ENCODE data around the gene SEPTIN12. TPM values are rescaled to one million over a fixed set of nuclear protein-coding genes. Genes with fewer than 3 reads are reported as not detected.
"Not testable (repeated sequence)": the region's sequence is repeated elsewhere in the genome, so short reads cannot be mapped to it uniquely, and the experiment has no call there.

SEPTIN12 gene
- polyA plus RNA-seq, 10 donors, result 9.8 TPM; not detected in 9

DNA sequence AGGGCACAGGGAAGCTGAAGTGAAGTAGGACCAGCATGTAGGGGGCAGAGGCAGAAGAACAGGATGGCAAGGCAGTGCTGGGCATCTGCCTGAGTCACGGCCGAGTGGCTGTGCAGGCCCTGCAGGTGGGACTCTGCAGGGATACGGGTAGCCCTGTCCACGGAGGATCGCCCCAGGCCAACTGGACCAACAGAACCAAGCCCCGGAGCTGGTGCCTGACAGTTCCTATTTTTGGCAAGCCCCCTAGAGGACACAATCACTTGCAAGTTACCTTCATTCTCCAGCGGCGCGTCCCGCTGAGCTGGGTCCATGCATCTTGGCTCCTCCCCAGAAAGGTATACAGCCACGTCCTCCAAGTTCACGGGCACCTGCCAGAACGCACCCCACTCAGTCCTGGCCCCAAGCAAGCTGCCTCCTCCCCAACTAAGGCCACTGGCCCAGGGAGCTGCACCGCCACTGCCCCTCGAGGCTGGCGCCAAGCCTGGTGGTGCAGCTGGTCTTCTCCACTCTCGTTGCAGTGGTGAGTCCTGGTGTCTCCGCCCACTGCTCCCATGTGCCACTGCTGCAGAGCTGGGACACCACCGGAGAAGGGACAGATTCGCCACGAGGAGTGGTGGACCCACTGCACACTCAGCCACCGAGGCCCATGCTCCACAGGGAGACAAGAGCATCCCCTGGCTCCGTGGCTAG lies 27.8 kb downstream of the SEPTIN12 start:
- no peak for DNase-seq

DNA sequence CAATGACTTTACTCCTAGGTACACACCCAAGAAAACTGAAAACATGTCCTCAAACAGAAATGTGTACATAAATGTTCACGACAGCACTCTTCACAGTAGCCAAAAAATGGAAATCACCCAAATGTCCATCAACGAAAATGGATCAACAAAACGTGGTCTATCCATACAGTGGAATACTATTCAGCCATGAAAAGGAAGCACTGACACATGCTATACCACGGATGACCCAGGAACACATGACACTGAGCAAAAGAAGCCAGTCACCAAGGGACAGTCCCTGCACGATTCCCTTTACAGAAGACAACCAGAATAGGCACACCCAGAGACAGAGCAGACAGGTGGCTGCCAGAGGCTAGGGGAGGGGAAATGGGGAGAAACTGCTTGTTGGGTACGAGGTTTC lies 32.5 kb downstream of the SEPTIN12 start:
- no peak for DNase-seq

DNA sequence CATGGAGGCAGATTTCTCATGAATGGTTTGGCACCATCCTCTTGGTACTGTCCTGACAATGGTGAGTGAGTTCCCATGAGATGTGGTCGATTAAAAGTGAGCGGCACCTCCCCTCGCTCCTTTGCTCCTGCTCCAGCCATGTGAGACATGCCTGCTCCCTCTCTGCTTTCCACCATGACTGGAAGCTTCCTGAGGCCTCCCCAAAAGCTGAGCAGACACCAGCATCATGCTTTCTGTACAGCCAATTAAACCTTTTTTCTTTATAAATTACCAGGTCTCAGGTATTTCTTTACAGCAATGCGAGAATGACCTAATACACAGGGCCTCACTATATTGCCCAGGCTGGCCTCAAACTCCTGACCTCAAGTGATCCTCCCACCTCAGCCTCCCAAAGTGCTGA lies 33.3 kb downstream of the SEPTIN12 start:
- DNase-seq, result no peak

DNA sequence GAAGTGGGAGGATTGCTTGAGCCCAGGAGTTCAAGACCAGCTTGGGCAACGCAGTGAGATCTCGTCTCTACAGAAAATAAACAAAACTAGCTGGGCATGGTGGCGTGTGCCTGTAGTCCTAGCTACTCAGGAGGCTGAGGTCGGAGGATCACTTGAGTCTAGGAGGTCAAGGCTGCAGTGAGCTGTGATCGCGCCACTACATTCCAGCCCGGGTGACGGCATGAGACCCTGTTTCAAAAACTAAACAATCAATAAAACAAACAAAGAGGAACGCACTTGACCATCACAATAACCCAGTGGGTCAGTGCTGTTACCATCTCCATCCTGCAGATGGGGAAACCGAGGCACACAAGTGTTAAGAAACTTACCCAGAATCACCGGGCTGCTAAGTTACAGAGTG lies 34.9 kb downstream of the SEPTIN12 start:
- no peak for DNase-seq

DNA sequence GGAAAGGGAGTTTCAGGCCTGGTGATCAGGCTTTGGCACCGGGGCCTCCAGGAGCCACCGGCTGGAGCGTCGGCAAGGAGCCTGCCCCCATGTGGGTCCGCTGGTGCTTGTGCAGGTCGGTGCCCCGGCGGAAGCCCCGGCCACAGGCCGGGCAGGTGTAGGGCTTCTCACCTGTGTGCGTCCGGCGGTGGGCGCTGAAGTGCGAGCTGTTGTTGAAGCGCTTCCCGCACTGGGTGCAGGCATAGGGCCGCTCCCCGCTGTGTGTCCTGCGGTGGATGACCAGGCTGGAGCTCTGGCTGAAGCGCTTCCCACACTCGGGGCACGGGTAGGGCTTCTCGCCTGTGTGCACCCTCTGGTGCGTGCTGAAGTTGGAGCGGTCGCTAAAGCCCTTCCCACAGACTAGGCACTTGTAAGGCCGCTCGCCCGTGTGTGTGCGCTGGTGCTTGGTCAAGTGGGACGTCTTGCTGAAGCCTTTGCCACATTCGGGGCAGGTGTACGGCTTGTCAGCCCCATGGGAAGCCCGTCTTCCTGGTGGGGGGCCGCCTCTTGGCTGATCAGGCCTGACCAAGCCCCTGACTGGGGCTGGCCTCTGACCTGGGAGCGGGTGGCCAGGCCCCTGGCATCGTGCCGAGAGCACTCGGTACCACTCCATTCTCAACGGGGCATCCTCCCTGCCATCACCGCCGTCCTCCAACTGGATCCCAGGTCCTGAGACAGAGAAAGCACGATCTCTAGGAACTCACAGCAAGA lies 35.6 kb downstream of the SEPTIN12 start:
- DNase-seq, result no peak

DNA sequence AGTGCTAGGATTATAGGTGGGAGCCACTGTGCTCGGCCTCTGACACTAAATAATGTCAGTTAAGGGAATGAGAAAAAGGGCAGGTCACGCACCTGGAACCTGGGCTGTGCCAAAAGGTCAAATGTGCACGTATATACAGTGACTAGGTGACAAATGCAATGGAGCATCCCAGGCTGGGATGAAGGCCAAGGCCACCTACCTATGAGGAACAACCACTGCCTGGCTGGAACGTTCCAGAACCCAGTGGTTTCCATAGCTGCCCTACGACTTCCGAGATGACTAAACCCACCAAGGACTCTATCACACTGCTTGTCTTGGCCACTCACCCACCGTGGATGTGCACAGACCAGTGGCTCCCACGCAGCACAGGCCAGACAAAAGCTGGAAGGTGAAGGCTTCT lies 37.2 kb downstream of the SEPTIN12 start:
- no peak for DNase-seq

DNA sequence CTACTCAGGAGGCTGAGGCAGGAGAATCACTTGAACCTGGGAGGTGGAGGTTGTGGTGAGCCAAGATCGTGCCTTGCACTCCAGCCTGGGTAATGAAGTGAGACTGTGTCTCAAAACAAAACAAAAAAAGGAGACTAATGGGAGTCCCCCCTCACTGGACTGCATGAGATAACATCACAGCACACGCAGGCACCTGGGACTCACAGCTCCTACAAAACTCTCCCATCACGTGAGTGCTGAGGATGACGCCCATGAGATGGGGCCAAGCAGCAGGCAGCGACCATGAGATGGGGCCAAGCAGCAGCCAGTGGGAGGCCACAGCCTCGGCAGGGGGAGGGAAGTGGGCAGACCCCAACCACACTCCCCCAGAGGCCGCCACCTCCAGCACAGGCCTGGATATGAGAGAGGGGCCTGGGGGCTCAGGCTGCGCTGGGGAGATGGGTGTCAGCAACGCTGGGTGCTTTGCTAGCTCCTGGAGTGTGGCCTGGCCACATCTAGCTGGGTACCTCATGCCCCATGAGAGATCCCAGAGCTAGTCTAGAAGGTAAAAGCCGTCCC lies 38.4 kb downstream of the SEPTIN12 start:
- DNase-seq, result no peak

DNA sequence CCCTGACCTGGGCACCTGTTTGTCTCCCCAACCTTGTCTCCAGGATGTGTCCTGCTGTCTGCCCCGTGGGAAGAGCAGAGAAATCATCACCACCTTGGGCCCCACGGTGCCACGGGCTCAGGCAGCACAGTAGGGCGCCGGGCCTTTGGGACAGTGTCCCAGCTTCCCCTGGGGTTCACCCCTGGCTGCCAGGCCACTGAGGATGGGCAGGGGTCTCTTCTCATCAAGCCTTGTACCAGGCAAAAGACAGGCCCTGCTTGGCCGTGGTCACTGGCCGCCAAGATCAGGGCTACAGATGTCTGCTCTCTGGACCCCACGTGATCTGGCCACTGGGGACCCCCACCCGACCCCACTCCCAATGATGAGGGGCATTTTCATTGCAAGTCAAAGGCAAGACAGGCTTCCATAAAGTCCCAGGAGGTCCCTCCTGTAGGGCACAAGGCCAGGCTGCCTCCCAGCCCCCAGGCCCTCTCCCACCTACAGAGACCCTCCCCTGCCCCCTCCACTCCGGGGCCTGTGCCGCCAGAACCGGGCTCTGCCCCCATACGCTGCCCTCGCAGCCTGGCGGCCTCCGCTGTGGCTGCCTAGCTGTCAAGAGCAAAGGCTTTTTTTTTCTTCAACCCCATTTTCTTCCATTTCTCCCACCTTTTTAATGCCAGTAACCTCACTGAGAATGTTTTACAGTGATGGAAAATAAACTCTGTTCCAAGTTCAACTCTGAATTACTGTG lies 39.3 kb downstream of the SEPTIN12 start:
- no peak for DNase-seq

DNA sequence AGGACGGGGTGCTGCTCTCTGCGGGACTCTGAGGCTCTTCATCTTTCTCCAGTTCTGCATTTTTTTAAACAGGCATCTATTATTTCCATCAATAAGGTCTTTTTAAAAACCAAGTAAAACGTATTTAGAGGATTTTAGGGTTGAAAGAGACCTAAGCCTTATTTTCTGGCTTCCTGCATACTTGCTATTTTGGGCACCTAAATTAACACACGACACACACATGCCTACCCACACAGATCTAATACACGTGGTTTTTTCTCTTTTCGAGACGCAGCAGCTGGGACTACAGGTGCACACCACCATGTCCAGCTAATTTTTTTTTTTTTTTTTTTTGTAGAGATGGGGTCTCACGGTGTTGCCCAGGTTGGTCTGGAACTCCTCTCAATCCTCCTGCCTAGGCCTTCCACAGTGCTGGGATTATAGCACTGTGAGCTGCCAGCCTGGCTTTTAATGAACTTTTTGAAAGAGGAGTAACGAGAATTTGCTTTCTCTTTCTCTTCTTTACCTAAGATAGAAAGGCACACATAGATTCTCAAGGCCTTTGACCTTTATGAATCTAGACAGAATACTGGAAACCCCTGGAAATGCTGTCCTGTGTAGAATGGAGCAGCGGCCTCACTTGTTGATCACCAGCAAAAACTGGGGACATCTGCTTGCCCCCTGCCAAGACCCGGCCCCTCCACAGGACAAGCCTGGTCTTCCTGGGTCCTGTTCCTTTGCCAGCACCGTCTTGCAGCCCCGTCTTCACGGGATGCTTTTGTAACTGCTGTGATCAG lies 40.1 kb downstream of the SEPTIN12 start:
- DNase-seq, result no peak

DNA sequence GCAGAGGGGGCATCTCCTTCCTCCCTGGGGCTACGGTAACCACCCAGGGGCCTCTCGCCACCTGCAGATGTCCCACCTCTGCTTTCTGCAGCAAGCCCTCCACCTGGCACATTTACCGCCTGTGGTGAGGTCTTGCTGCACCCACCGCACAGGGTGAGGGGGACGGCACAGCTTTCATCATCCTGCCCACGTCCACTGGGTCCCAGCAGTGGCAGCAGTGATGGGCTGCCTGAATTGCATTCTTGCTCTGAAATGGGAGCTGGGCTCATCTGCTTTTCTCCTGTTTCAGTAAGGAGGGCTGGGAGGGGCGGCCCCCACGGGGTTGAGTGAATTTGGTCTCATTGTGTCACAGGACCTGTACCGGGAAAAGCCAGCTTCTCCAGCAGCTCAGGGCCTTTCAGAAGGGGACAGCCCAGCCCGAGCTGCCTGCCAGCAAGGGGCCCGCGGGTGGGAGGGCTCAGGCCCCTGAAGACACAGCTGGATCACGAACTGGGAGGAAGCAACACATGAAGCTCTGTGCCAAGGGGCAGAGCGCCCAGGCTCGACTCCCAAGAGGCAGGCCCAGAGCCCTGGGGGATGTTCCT lies 41.1 kb downstream of the SEPTIN12 start:
- no peak for DNase-seq

DNA sequence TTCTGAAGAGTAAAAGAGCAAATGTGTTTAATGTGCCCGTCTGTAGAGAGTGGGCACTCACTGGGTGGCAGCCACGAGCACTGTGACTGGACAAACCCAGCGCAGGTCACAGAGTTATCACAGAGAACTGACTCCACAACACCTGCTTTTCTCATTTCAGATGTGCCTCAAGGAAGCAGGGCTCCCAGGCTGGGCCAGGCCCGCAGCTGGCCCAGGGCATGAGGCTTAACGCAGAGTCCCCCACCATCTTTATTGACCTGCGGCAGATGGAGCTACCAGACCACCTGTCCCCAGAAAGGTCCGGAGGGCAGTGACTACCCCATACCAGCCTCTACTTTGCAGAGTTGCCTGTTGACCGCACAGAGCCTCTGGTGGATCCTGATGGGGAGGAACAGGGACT lies 41.9 kb downstream of the SEPTIN12 start:
- no peak for DNase-seq

DNA sequence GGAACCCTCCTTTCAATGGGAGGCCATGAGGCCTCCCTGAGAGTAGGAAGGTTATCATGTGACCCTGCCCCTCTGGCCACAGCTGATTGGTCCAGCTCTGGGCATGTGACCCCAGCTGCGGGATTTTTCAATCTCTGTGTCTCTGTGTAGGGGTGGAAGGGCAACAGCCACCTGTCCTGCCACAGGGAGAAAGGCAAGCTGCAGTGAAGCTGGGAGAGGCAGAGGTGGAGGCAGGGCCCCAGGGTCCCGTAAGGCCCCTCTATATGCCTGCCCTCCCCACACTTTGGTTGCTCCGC lies 42.9 kb downstream of the SEPTIN12 start:
- no peak for DNase-seq

DNA sequence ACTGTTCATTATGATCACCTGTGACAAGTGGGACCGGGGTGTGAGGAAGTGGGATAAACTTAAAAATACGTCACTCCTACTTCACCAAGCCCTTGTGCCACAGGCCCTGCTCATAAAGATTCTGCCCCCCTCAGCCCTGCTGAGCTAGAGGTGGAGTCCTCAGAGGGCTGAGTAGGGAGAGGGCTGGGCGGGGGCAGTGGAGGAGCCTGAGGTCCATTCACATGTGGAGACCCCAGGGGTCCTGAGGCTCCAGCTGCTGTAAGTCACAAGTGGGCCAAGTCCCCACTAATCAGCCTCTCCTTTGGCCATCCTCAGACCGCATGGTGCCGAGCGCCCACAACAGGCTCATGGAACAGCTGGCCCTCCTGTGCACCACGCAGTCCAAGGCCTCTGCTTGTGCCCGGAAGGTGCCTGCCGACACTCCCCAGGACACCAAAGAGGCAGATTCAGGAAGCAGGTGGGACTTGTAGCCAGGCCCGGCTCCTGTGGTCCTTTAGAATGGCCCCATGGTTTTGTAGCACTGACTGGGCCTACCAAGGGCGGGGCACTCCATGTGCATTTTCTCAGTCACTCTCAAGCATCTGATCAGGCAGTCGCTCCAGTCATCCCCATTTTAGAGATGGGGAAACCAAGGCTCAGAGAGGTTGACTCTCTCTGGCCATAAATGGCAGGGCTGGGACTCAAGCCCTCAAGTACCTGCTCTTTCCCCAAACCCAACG lies 43.4 kb downstream of the SEPTIN12 start:
- DNase-seq, result no peak

DNA sequence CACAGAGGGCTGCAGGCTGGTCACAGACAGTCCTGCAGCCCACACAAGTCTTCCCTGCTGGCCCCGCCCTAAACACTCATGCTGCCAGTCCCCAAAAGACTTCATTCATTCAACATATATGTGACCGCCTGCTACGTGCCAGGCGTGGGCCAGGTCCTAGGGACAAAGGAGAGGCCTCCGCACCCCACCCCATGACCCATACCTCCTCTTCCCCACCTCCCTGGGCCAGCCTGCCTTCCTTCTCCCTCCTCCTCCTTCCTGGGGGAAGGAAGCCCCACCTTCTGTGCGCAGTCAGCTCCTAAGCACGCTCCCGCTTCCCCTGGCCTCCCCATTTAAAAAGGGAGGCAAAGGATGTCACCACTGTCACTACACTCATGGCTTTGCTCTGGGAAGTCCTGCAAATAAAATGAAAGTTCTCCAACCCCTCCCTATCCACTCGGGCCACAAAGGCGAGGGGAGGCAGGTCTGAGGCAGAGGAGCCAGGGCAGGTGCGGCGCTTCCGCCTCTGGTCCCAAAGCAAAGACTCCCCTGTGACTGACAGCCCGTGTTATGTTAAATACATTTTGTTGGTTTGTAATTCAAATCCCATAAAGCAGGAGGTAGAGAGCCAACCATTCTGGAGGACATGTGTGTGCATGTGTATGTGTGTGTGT lies 44.8 kb downstream of the SEPTIN12 start:
- DNase-seq, result no peak

DNA sequence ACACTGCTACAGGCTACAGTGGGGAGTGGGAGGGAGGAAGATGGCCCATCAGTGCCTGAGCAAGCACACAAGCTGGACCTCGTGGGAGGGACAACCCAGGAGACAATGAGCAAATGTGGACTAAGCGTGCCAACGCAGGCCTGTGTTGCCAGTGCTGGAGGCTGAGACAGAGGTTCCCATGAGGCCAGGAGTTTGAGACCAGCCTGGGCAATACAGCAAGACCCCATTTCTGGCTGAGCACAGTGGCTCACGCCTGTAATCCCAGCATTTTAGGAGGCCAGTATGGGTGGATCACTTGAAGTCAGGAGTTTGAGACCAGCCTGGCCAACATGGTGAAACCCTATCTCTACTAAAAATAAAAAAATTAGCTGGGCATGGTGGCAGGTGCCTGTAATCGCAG lies 49.8 kb downstream of the SEPTIN12 start:
- not testable (repeated sequence) for DNase-seq

DNA sequence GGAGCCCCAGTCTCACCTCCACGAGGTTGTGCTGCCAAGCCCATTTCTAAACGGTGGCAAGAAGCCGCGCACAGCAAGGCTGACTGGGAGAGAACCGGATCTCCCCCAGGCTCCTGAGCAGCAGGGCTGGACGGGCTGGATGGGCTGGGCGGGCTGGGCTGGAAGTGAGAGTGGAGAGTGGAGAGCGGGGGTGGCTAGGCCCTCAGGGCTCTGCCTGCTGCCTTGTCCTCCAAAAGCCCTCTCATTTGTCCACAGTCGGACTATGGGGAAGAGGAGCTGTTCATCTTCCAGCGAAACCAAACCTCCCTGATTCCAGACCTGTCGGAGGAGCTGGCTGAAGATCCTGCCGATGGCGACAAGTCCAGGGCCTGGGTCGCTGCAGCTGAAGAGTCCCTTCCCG lies 50.6 kb downstream of the SEPTIN12 start:
- DNase-seq, result no peak

DNA sequence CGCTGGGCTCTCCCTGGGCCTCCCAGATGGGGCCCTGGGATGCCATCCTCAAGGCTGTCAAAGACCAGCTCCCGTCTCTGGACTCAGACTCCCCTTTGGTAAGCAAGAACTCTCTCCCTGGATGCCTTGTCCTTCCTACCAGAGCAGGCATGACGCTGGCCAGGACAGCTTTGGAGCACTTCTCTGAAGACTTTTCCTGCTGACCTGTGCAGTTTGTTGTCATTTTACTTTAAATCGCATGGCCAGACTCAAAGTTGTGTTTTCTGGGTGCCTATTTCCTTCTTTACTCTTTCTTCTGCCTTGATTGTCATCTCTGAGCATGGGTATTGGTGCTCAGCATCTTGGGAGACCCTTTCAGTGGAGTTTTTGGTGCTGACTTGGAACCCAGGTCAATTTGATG lies 51.6 kb downstream of the SEPTIN12 start:
- no peak for DNase-seq

DNA sequence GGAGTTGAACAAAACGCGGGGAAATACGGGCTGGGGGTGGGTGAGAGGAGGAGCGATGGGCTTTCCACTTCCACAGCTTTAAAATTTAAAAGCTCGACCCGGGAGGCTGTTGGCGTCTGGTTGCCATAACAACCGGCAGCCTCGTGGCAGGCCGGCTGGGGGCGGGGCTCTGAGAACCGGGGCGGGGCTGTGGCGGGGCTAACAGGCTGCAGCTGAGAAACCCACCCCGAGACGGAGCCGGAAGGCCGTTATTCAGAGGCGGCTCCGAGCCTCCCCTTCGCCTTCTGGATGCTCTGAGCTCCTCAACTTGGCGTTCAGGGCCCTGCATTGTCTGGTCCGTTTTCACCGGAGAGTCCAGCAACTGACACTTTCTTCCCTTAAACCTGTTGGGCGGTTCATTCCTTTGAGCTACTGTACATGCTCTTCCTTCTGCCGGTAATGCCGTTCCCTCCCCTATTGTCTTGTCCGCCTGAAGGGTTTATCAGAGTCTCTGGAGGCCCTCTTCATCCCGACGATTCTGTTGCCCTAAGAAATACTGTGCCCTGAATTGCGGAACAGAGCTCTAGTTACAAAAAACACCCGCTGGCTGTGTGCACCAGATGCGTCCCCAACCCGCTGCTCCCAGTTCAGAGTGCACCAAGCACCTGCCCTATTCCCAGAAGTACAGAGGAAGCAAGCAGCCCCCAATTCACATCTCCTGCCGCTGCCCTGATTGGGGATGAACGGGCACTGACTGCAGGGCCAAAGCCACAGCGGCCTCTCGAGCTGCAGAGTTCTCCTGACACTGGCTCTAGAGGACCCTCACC lies 53.2 kb downstream of the SEPTIN12 start:
- peak; percentile 80 to 93 (median 88) for DNase-seq

DNA sequence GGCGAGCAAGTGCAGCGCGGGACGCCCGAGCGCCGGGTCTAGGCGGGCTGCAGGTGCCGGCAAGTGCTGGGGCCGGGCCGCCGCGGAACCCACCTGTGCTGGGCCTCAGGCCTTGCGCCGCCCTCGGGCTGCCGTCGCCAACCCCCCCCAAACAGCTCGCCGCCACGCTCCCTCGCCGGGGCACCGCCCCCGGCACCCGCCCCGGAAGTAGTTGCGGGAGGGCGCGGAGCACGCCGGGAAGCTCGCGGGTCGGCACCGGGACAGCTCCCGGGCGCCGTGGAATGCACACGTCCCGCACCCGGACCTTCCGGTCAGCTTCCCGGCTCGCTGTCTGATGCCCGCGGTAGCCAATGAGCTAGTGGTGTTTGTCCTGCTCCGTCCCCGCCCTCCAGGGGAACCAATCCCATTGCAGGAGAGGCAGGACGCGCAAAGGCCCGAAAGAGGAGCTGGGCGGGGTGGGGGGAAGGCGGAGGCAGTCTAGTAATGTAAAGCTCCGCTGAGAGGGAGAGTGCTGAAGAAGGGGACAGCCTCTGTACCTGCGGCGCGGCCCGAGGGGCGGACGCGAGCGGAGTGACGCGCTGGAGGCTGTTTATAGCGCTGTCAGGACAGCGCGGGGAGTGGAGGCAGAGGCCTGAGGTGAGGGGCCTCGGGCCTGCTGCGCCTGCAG lies 53.9 kb downstream of the SEPTIN12 start, which contains the start of the genes ANKS3 and DNAAF8:
TSS of gene ANKS3 (minus strand) at position 209 of the 667 bp plus-strand sequence. CDS start 4,122 bp downstream, outside the sequence.
TSS of gene DNAAF8 (plus strand) at position 475 of the 667 bp plus-strand sequence. CDS start 1,978 bp downstream, outside the sequence.
- DNase-seq, result peak; percentile 95 to 98 (median 96)
